HepG2 (cell line): ENCODE measurements around the gene GGA1. TPM values are rescaled to one million over a fixed set of nuclear protein-coding genes. Genes with fewer than 3 reads are reported as not detected.

Experiments used
- BCL3 ChIP-seq: sonication (generic); formaldehyde crosslinking; IDR thresholded peaks from 2 replicates; pipeline ENCODE4 v1.5.1; 2020; ENCODE audit warnings: mild to moderate bottlenecking, missing genetic modification reagents, moderate library complexity
- FOSL2 ChIP-seq: sonication (generic); formaldehyde crosslinking; IDR thresholded peaks from 2 replicates; pipeline ENCODE4 v1.4.0; 2020; ENCODE audit warnings: missing genetic modification reagents
- HOMEZ ChIP-seq: IDR thresholded peaks from 2 replicates; pipeline ENCODE4 v1.6.1; 2016; ENCODE audit warnings: low read depth
- MIXL1 ChIP-seq: IDR thresholded peaks from 2 replicates; pipeline ENCODE4 v1.6.1; 2016
- PRPF4 ChIP-seq: fragments of 200-400 bp; formaldehyde crosslinking; IDR thresholded peaks from 2 replicates; pipeline ENCODE4 v1.6.1; 2016; ENCODE audit warnings: low read length, low read depth; ENCODE audit not compliant: poor library complexity, severe bottlenecking
- SNRNP70 ChIP-seq: fragments of 200-400 bp; formaldehyde crosslinking; IDR thresholded peaks from 2 replicates; pipeline ENCODE4 v1.6.1; 2017; ENCODE audit warnings: mild to moderate bottlenecking, low read depth, low read length, moderate library complexity
- YY1 ChIP-seq: IDR thresholded peaks from 2 replicates; pipeline ENCODE4 v1.6.1; 2011; ENCODE audit warnings: low read length, low read depth, moderate library complexity, mild to moderate bottlenecking; ENCODE audit not compliant: insufficient read depth, insufficient replicate concordance
- ZBTB37 ChIP-seq: sonication (generic); formaldehyde crosslinking; IDR thresholded peaks from 2 replicates; pipeline ENCODE4 v1.4.0; 2020; ENCODE audit warnings: mild to moderate bottlenecking, missing genetic modification reagents
- ZBTB49 ChIP-seq: sonication (generic); formaldehyde crosslinking; IDR thresholded peaks from 2 replicates; pipeline ENCODE4 v1.4.0; 2020; ENCODE audit warnings: missing genetic modification reagents, borderline replicate concordance
- ZC3H13 ChIP-seq: sonication (generic); formaldehyde crosslinking; IDR thresholded peaks from 2 replicates; pipeline ENCODE4 v1.8.1; 2023; ENCODE audit warnings: mild to moderate bottlenecking, missing genetic modification reagents, moderate library complexity
- ZNF253 ChIP-seq: sonication (generic); formaldehyde crosslinking; IDR thresholded peaks from 2 replicates; pipeline ENCODE4 v1.8.0; 2022; ENCODE audit warnings: mild to moderate bottlenecking, missing genetic modification reagents, borderline replicate concordance
- ZNF362 ChIP-seq: sonication (generic); formaldehyde crosslinking; IDR thresholded peaks from 2 replicates; pipeline ENCODE4 v1.4.0; 2020; ENCODE audit warnings: missing genetic modification reagents, mild to moderate bottlenecking, borderline replicate concordance
- polyA plus RNA-seq, 8 experiments: library from polyadenylated mRNA; depleted of rRNA in 3 of 8; stranded (reverse) in 7 of 8; unstranded in 1 of 8; fragments of >200 nt; fragmentation: Illumina TruSeq in 4 of 8; extraction: Trizol in 4 of 8; gene quantifications; 2 replicates each; pipeline versions ENCODE4 v1.2.1 to v1.2.3, GENCODE V29; 2011 to 2016; ENCODE audit warnings: low read depth in 4 of 8, missing spikeins in 1 of 8, mixed read lengths in 1 of 8; ENCODE audit not compliant: insufficient read depth in 1 of 8
- total RNA-seq, 5 experiments: library from RNA; depleted of rRNA; stranded (reverse); fragments of >200 nt; fragmentation: Illumina TruSeq; extraction: Trizol; gene quantifications; 2 replicates each; pipeline ENCODE4 v1.2.3, GENCODE V29; 2016; ENCODE audit warnings: low read depth in 1 of 5
- TF ChIP-seq, protein P1 (sequence below): sonication (generic); formaldehyde crosslinking; IDR thresholded peaks from 2 replicates; pipeline ENCODE4 v1.5.1; 2020; ENCODE audit warnings: missing genetic modification reagents, mild to moderate bottlenecking, borderline replicate concordance
- TF ChIP-seq, protein P2 (sequence below): sonication (generic); formaldehyde crosslinking; IDR thresholded peaks from 2 replicates; pipeline ENCODE4 v1.8.1; 2023; ENCODE audit warnings: mild to moderate bottlenecking, missing genetic modification reagents, borderline replicate concordance
- TF ChIP-seq, protein P3 (sequence below): sonication (generic); formaldehyde crosslinking; IDR thresholded peaks from 2 replicates; pipeline ENCODE4 v1.4.0; 2020; ENCODE audit warnings: missing genetic modification reagents

The GGA1 gene
- total and polyA plus RNA-seq, 2 of the 13 experiments (the other 11 are each of a cell fraction or from before 2014, with no cell fraction given): 29.1 to 87.2 TPM

DNA sequence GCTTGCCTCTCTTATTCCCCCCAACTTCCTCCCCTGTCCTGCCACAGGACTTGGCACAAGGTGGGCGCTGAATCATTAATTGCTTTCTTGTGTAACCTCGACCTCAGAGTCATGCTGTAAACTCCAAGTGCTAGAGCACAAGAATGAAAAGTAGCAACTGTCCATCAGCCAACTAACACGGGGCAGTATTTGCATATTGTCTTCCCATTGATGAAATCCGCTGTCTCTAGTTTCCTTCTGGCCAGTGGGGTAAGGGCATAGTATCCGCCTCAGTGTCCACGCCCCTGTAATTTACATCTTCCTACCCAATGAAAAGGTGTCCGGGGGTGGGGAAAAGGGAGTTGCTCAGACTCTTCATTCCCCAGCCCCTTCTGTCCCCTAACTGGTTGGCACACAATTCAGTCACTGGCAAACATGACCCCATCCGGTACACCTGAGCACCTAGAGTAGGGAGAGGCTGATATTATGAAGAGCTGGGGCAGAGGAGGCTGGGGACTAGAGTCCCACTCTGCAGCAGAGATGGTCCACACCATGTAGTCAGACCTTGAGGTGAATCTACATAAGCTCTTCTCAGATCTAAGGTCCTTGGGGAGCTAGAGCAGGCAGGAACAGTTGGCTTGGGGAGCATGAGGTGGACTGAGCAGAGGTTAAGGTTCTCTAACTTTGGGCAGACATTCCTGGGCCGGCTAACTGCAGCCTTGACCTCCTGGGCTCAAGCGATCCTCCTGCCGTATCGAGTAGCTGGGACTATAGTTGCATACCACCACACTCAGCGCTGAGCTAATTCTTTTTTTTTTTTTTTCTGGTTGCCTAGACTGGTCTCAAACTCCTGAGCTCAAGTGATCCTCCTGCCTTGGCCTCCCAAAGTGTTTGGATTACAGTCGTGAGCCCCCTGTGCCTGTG lies 6.8 kb upstream of the GGA1 start (continued):
- TF ChIP-seq FOSL2 (CRISPR knock-in tag): peak; percentile 69
- no peak for TF ChIP-seq YY1
- TF ChIP-seq ZBTB37 (CRISPR knock-in tag): no peak
- no peak for TF ChIP-seq ZBTB49
- no peak for TF ChIP-seq PRPF4
- TF ChIP-seq, protein P1, sequence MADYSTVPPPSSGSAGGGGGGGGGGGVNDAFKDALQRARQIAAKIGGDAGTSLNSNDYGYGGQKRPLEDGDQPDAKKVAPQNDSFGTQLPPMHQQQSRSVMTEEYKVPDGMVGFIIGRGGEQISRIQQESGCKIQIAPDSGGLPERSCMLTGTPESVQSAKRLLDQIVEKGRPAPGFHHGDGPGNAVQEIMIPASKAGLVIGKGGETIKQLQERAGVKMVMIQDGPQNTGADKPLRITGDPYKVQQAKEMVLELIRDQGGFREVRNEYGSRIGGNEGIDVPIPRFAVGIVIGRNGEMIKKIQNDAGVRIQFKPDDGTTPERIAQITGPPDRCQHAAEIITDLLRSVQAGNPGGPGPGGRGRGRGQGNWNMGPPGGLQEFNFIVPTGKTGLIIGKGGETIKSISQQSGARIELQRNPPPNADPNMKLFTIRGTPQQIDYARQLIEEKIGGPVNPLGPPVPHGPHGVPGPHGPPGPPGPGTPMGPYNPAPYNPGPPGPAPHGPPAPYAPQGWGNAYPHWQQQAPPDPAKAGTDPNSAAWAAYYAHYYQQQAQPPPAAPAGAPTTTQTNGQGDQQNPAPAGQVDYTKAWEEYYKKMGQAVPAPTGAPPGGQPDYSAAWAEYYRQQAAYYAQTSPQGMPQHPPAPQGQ: no peak
- TF ChIP-seq, protein P2, sequence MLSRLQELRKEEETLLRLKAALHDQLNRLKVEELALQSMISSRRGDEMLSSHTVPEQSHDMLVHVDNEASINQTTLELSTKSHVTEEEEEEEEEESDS (CRISPR knock-in tag): no peak
- TF ChIP-seq ZC3H13 (CRISPR knock-in tag): no peak
- TF ChIP-seq HOMEZ (CRISPR knock-in tag): no peak
- peak; percentile 69 for TF ChIP-seq ZNF362 (CRISPR knock-in tag)
- no peak for TF ChIP-seq MIXL1 (CRISPR knock-in tag)
- TF ChIP-seq, protein P3, sequence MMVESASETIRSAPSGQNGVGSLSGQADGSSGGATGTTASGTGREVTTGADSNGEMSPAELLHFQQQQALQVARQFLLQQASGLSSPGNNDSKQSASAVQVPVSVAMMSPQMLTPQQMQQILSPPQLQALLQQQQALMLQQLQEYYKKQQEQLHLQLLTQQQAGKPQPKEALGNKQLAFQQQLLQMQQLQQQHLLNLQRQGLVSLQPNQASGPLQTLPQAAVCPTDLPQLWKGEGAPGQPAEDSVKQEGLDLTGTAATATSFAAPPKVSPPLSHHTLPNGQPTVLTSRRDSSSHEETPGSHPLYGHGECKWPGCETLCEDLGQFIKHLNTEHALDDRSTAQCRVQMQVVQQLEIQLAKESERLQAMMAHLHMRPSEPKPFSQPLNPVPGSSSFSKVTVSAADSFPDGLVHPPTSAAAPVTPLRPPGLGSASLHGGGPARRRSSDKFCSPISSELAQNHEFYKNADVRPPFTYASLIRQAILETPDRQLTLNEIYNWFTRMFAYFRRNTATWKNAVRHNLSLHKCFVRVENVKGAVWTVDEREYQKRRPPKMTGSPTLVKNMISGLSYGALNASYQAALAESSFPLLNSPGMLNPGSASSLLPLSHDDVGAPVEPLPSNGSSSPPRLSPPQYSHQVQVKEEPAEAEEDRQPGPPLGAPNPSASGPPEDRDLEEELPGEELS (CRISPR knock-in tag): no peak
- no peak for TF ChIP-seq SNRNP70
- TF ChIP-seq BCL3 (CRISPR knock-in tag): no peak
- TF ChIP-seq ZNF253 (CRISPR knock-in tag): no peak
